ENCODE data around the gene BCL11B.
"Not testable (repeated sequence)": the region's sequence is repeated elsewhere in the genome, so short reads cannot be mapped to it uniquely, and the experiment has no call there.

Gene BCL11B

GRCh38 chr14:99236386-99237138, 35.4 kb downstream of the BCL11B start:
- DNase-seq = no peak

DNA sequence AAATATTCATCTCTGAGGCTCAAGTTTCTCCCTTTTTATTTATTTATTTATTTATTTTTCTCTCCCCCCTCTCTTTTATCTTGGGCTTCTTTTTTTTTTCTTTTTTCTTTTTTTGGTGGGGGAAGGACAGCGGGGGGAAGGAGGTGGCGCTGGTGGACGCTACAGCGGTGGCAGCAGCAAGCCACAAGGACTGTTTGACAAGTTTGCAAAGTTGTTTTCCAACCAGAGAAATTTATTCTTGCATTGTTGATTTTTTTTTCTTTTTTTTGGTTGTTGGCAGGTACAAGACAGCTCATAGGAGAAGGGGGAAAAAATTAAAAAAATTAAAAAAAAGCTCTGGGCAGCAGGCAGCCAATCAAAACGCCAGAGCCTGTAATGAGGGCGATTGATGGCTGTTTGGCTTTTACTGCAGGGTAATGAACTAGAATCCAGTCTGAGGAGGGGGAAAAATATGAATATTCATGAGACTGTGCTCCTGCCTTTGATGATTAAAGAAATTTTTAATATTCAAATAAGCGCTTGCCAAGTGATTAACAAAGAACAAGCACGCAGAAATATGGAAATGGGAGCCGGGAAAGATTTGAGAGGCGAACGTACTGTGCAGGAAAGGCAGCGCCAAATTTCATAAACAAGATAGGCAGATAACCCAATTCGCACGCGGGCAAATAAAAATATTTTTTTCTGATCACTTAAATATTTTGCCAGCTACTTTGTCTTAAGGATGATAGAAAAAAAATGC, 36.2 kb downstream of the BCL11B start:
- no peak for DNase-seq

DNA sequence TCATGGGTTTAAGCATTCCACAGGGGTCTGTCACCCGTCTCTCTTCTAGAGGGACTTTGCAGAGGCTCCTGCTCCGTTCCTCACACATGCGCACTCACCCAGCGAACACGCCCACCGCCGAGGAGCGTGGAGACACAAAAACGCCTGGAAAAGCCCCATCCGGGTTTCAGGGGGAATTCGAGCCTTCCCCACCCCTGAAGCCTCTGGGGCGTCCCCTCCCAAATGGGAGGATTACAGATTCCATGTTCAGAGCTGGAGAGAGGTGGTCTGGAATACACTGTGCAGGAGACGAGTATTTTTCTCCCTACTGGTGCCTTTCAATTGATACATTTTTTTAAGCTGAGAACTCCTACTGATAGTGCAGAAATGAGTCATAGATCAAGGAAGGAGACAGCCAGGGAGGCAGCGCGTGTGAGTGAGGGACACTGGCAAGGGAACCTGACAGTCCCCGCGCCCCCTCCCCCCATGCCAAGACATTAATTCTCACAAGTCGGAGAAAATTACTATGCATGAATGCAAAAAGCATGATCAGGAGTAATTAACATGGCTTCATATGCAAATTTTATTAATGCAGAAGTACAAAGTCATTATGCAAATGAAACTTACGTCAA, 36.9 kb downstream of the BCL11B start:
- no peak for DNase-seq

GRCh38 chr14:99234355-99234754, 37.6 kb downstream of the BCL11B start:
- no peak for DNase-seq

- DNase-seq = no peak
Measured at GRCh38 chr14:99233222-99234035, 38.6 kb downstream of the BCL11B start.

- no peak for DNase-seq
Measured at GRCh38 chr14:99232714-99233214, 39.2 kb downstream of the BCL11B start.

GRCh38 chr14:99231850-99232713, 39.9 kb downstream of the BCL11B start:
- DNase-seq = no peak

DNA sequence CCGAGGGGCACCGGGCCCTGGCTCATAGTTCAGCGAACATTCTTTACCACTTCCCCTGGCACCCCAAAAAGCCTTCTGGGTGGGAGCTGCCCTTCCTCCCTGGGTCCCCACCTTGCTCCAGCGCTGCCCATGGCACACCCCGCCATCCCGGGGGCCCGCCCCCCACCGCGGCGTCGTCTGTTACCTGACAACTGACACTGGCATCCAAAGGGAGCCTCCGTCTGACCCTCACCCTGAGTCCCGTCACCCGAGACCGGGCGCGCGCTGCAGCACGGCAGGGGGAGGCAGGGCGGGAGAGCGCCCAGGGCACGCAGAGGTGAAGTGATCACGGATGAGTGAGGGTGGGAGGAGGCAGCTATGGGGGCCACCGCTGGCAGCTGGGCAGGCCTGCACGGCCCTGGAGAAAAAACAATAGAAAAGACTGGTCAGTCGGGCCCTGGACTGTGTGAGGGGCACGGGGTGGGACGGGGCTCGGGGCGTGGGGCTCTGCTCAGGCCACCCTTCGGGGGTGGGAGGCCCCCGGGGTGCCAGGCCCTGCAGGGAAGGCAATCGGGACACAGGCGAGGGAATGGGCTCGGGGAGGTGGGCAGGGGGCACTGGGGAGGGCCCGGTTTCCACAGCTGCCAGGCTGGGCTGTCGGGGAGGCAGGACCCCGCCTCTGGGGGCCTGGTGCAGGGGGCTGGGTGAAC, 40.7 kb downstream of the BCL11B start:
- DNase-seq = no peak

DNA sequence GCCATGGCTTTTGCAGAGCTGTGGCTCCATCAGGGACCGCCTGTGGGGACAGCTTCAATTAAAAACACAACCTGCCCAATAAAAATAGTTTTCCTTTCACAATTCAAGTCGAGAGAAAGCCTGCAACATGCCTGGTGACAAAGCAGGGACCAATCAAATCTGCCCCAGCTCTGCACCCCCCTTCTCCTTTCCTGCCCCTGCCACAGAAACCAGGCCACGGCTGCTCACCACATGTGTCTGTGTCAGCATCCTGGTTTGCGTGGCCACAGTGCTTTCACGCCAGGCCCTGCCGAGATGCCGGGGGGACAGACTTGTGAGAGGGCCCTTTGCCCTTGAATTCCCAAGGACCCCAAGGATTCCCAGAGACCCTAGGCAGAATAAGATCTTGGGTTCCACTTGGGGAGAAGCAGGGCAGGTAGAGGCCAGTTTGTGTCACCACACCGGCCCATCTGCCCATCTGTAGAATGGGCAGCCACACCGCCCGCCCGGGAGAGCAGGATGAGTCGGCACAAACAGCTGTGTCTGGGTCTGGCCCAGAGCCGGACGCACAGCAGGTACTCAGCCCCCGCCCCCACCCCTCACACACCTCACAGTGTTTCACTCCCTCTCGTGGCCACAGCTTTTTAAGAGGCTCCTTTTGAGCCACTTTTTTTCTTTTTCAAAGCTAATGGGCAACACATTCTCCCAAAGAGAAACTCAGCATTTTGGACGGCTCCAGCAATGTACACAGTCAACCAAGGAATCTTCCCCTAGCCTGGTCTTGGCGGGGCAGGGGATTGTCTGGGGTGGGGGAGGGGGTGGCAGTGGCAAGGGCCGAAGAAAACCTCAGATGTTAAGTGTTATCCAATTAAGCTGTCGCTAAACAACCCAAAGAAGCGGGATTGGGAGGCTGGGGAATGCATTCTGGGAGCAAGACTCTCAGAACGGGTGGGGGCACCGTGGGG, 41.5 kb downstream of the BCL11B start:
- DNase-seq = no peak

DNA sequence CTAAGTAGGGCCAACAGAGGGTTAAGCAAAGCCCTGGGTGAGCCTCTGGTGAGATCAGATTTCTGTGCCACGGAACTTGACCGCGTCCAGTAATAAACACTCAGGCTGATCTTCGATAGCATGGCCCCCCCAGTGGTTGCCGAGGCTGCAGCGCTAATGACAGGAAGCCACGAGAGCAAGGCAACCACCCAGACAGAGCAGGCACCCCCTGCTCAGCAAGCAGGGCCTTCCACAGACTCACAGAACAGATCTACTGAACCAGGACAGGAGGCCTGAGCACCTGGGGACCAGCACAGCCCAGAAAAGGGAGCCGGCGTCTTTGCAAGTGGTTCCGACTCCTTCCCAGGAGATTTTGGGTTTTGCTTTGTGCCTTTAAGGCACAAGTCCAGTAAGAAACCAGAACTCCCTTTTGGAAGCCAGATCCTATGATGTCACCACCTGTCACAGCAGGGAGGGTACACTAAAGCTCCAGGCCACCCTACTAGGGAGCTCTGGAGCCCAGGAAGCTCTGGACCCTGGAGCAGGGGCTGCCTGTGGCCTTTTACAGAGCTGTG, 42.3 kb downstream of the BCL11B start:
- DNase-seq = no peak

- not testable (repeated sequence) for DNase-seq
Measured at GRCh38 chr14:99228760-99229159, 43.2 kb downstream of the BCL11B start.

DNA sequence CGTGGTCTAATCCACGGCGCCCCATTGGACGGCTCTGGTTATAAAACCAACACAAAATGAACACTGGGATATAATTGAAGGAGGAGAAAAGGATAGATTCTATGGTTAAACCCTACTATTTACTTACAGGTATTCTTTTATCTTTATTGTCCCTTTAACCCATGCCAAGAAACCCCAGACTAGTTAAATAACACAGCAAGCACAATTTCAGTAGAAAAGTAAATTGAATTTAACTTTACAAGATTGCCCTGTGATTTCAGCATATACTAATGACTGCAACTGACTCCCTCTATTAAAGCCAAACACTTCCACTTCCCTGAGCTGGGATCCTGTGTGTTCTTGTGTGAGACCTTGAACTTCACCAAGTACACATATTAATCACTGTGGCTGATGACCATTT, 45.3 kb downstream of the BCL11B start:
- DNase-seq = no peak

DNA sequence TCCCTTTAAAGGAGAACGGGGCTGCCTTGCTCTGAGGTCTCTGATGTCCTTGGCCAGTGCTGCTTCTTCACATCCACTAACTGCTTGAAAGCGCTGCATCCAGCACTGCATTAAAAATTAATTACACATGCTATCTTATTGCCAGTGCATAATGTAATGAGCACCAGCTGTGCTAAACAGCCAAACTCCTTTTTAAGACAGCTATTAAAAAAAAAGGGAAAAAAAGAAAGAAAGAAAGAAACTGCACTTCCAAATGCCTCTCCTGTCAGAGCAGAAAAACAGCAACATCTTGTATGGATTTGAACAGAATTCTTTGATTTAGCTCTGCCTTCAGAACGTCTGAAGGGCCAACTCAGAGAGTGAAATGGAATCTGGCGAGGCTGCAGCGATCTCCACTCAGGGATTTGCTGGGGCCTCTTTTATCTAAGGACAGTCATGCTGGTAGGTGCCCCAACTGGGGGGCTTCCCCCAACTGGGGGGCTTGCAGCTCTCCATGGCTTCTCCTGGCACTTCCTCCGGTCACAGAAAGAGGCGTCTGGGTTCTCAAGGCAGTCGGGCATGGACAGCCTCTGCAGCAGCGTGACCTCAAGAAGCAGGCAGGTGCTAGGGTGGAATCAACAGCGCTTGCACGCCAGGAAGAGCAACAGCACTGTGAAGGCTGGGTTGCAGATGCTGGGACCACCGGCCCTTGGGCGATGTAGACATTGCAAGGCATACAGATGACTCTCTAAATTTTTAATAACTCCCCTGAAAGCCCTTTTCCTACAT, 46.4 kb downstream of the BCL11B start:
- DNase-seq = no peak

DNA sequence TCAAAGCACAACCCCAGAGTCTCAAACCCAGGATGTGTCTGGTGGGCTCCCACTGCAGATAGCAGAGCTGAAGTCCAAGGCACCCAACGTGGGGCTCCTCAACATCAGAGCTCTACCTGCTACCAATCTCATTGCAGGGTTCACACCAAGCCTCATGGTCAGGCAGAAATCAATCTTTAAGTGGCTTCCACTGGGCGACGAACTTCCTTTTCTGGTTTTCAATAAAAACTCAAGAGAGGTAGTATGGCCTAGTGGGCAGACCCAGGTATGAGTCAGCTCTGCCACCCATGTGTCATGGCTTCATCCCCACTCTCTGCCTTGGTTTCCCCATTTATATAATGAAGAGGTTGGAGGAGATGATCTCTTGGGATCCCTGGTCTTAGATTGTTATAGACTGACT, 47.0 kb downstream of the BCL11B start:
- no peak for DNase-seq

- DNase-seq = no peak
Measured at GRCh38 chr14:99224116-99224910, 47.7 kb downstream of the BCL11B start.

- DNase-seq = no peak
Measured at GRCh38 chr14:99221445-99221844, 50.6 kb downstream of the BCL11B start.

DNA sequence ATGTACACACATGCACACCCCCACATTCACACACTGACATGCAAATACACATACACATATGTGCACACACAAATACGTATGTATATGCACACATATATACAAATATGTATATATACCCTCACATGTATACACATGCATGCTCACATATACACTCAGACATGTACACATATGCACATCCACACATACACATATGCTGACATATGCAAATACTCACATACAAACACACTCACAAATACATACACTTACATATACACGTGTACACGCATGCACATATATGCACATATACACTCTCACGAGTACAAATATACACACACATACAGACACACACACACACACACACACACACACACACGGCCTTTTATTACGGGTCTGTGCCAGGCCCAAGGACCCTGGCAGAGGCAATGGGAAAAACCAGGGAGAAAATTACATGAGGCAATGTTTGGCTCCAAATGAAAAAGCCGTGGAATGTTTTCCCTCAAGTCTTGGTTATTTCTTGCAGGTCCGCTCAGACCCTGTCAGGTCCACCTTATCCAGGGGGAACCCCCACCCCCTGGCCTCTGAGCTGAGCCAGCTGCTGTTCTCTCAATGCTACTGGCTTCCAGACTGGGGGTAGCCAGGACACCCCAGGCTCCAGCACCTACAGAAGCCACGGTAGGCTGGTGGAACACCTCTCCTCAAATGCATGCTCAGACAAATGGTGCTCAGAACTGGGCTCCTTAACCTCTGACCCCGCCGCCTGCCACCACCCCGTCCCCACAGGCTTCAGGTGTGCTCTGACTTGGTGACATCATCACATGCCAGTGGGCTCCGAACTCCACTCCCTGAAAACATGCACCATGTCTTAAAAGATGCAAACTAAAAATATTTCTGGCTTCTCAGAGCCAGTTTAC, 54.7 kb downstream of the BCL11B start:
- DNase-seq = no peak

Measured in NCI-H226 (cell line).